H1 (cell line): ENCODE data around the gene SV2C. TPM values are rescaled to one million over a fixed set of nuclear protein-coding genes. Genes with fewer than 3 reads are reported as not detected.

Experiments used
- CHD1 ChIP-seq: IDR thresholded peaks from 2 replicates; pipeline ENCODE4 v1.6.1; 2012; ENCODE audit warnings: low read depth, low read length, improper control_type of control experiment
- polyA plus RNA-seq, 7 experiments: library from polyadenylated mRNA; depleted of rRNA in 3 of 7; stranded (reverse) in 5 of 7; unstranded in 2 of 7; fragments of >200 nt in 5 of 7; fragments of 200-250 nt in 2 of 7; gene quantifications; 1 replicate in 5 of 7; 2 replicates in 1 of 7; 4 replicates in 1 of 7; pipeline versions ENCODE4 v1.2.1 to v1.2.3, GENCODE V29; 2011 to 2013; ENCODE audit warnings: missing spikeins in 2 of 7, mixed read lengths in 2 of 7
- total RNA-seq: library from RNA; stranded (reverse); fragmentation: NEBNext Ultra II Directional; extraction: Animal tissue kit (Norgen Biotek cat#: 25700); gene quantifications from 2 replicates; pipeline ENCODE4 v1.2.1, GENCODE V29; 2021

Gene SV2C
- total and polyA plus RNA-seq, 2 of the 8 experiments (the other 6 are each of a cell fraction or from before 2014, with no cell fraction given): 0.08 to 0.24 TPM

DNA sequence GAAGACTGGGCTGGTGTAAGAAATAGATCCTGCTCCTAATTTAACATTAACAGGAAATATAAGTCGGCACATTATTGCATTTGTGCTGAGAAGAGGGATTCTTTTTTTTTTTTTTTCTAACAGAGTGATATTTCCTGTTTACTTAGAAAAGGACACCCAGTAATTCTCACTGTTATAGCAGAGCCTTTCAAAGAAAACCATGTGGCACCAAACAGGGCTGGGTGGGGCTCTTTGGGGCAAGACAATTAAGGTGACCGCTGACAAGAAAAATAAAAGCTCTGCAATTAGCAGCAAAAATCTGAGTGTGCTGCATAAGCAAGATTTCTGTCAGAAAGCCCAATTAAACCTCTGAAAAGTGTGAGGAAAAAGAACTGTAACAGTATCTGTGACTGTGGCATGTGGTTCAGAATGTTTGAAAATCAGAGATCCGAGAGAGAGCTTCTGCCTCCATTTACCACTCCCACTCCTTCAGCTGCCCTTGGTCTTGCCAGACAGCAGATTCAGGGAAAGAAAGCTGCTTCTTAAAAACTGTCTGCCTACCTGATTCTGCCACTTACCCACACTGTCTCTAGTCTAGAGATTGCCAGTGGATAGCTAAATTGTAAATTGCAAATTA, 242.8 kb downstream of the SV2C start (continued):
- TF ChIP-seq CHD1: no peak
- TF ChIP-seq, all 59 proteins: peak for 0
